ENCODE measurements around the gene WDR54.

DNA sequence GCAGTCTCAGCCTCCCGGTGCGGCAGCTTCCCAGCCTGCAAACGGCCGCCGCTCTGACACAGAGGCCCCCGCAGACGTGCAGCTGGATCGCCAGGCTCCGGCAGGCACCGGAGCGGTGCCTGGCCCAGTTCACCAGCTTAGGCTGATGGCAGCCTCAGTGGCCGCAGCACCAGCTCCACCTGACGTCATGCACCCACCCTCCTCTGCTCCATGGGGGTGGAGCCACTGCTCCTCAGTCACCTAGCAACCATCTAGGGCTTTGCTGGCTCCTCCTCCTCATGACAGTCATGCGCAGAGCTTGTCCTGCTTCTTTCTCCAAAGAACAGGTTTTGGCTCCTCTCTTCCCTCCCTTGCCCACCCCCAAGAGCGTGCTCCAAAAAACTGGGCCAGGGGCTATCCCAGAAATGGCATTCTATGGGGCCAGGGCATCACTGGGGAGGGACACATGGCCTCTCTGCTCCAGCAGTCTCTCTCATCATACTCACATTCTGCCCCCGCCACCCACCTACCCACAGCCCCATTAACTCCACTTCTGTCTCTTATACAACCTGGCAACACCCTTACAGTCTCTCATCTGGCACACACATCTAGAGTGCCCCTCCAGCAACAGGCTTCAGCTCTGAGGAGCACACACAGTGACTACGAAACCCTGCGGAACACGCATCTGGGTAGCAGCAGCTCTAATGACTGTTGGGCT, 46.9 kb upstream of the WDR54 start:
- no peak for TF ChIP-seq POLR2A (IDR thresholded peaks at IDR 0.05)
- TF ChIP-seq CTCF (IDR thresholded peaks at IDR 0.05) = no peak

All from uterus (tissue), 2 donors.